Testis (tissue), 3 donors: Measurements from ENCODE around the gene ZNF70. TPM values are rescaled to one million over a fixed set of nuclear protein-coding genes. Genes with fewer than 3 reads are reported as not detected.

ENCODE experiments used
- DNase-seq: peaks from one replicate; pipeline ENCODE4 v3.0.0-alpha.2; 2019
- H3K27ac ChIP-seq, 2 donors: fragments of 200-600 bp; sonication (generic); one replicate each; pipeline ENCODE4 v1.5.1; 2019
- H3K27me3 ChIP-seq: fragments of 200-600 bp; sonication (generic); one replicate; pipeline ENCODE4 v1.5.1; 2019
- H3K36me3 ChIP-seq: fragments of 200-600 bp; sonication (generic); one replicate; pipeline ENCODE4 v1.5.1; 2017; ENCODE audit warnings: low read depth; ENCODE audit errors: missing control alignments
- H3K4me1 ChIP-seq: fragments of 200-600 bp; sonication (generic); one replicate; pipeline ENCODE4 v1.5.1; 2019
- H3K4me3 ChIP-seq, 2 donors: fragments of 200-600 bp; sonication (generic); one replicate each; pipeline ENCODE4 v1.5.1; 2017 to 2019
- H3K9me3 ChIP-seq: fragments of 200-600 bp; sonication (generic); one replicate; pipeline ENCODE4 v1.5.1; 2017
- POLR2A ChIP-seq: fragments of 450-650 bp; IDR thresholded peaks from one replicate; pipeline ENCODE4 v1.6.1; 2017; ENCODE audit warnings: antibody characterized with exemption, mild to moderate bottlenecking, moderate library complexity
- WGBS, 2 donors: methylation state at CpG; one replicate each; pipeline ENCODE4 v1.1.5; 2018; 5-methylcytosine and 5-hydroxymethylcytosine counted together
- intact Hi-C: fragments of 100-400 bp; cut with DNase I; formaldehyde crosslinking; loops from one replicate; pipeline ENCODE4 v1.15.1; 2023; ENCODE audit warnings: low total_unique reads
- polyA plus RNA-seq: library from polyadenylated mRNA; stranded (reverse); fragments of 350-450 nt; fragmentation: Illumina TruSeq; extraction: RNeasy Lipid Tissue Mini Kit (QIAGEN cat#74804); gene quantifications from one replicate; pipeline ENCODE4 v1.2.3, GENCODE V29; 2014; ENCODE audit warnings: low read depth, low replicate concordance; ENCODE audit not compliant: insufficient read depth
- total RNA-seq, 2 donors: library from RNA; depleted of rRNA; stranded (reverse); fragments of >200 nt; gene quantifications; one replicate each; pipeline ENCODE4 v1.2.3, GENCODE V29; 2016
- TF ChIP-seq, protein P1 (sequence below), 3 experiments: fragments of 450-650 bp in 2 of 3; fragments of 200-600 bp in 1 of 3; sonication (generic) in 1 of 3; IDR thresholded peaks; one replicate each; pipeline ENCODE4 v1.5.1; 2016 to 2019; ENCODE audit warnings: antibody characterized with exemption in 3 of 3, mild to moderate bottlenecking in 2 of 3, moderate library complexity in 1 of 3

ZNF70 gene
- total and polyA plus RNA-seq, 3 donors from 2014 or later = 2.9 to 8.7 (median 7.2) TPM

DNA sequence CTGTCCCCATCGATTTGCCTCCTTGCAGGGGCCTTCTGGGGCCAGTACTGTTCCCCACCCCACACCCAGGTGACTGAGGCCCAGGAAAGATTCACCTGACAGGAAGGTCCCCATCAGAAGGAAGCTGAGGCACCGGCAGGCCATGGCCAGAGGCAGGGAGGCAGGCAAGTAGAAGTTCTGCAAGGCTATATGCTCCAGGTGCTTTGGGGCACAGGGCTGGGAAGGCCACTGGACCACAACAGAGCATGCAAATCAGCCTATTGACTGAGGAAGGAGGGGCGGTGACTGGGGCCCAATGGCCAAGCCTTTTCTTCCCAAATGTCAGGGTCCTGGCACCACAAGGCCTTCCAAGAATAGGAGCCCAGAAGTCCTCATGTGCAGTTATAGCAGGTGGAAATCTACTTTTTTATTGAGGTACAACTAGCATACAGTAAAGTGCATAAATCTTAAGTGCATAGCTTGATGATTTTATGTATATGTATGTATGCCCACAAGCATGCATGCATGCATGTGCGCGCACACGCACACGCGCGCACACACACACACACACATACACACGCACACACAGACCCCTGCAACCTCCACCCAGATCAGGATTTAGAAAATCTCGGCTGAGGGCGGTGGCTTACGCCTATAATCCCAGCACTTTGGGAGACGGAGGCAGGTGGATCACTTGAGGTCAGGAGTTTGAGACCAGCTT, 3.5 kb upstream of the ZNF70 start, which contains the start of gene VPREB3:
Gene VPREB3, minus strand, starts transcription at position 206 of the 700 bp plus-strand sequence. Its CDS starts 62 bp downstream, at position 144.
- 92 to 95% methylated on average over 14 of the region's 14 CpGs for WGBS, 2 donors
- intact Hi-C loops = no loop called here

DNA sequence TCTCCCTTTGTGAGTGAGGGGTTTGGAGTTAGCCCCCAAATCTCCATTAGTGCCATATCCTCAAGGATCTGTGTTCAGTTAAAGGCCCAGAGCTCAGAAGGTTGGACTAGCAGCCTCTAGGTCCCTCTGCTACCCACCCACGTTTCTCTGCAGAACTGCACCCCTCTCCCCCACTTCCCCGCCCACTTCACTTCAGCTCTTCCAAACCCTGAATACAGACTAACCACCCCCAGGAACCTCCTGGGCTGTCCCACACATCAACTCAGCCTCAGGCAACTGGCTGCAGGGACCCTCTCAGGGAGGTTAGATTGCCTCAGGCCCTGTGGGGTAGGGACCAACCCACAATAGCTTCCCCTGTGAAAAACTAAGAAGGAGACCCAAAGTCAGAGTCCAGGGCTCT, 2.5 kb upstream of the ZNF70 start:
- Histone ChIP-seq H3K27ac (no peak overlapping the region), H3K9me3 (no peaks in the 10 kb centered on the region), H3K4me3 (no peak overlapping the region), H3K27me3 (no peaks in the 10 kb centered on the region), H3K4me1 (peaks cover 5% of the 10 kb centered on the region), H3K36me3 (no peaks in the 10 kb centered on the region)
- no peak for TF ChIP-seq POLR2A
- DNase-seq = no peak
- intact Hi-C loops = no loop called here
- WGBS, 2 donors = 75 to 79% methylated on average over 2 of the region's 2 CpGs

More for the DNA sequence above, 3.5 kb upstream of the ZNF70 start, which contains the start of gene VPREB3:
- TF ChIP-seq, protein P1, sequence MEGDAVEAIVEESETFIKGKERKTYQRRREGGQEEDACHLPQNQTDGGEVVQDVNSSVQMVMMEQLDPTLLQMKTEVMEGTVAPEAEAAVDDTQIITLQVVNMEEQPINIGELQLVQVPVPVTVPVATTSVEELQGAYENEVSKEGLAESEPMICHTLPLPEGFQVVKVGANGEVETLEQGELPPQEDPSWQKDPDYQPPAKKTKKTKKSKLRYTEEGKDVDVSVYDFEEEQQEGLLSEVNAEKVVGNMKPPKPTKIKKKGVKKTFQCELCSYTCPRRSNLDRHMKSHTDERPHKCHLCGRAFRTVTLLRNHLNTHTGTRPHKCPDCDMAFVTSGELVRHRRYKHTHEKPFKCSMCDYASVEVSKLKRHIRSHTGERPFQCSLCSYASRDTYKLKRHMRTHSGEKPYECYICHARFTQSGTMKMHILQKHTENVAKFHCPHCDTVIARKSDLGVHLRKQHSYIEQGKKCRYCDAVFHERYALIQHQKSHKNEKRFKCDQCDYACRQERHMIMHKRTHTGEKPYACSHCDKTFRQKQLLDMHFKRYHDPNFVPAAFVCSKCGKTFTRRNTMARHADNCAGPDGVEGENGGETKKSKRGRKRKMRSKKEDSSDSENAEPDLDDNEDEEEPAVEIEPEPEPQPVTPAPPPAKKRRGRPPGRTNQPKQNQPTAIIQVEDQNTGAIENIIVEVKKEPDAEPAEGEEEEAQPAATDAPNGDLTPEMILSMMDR (IDR thresholded peaks at IDR 0.05) = no peak
- no peak for TF ChIP-seq POLR2A
- no peaks in the 10 kb centered on the region for H3K36me3 ChIP-seq
- no peaks in the 10 kb centered on the region for H3K9me3 ChIP-seq
- H3K27me3 ChIP-seq = no peaks in the 10 kb centered on the region
- no peak within 1 kb of the TSS for H3K4me3 ChIP-seq
- no peak within 1 kb of the TSS for H3K27ac ChIP-seq
- peaks cover 5% of the 10 kb centered on the region for H3K4me1 ChIP-seq
- DNase-seq = no peak

DNA sequence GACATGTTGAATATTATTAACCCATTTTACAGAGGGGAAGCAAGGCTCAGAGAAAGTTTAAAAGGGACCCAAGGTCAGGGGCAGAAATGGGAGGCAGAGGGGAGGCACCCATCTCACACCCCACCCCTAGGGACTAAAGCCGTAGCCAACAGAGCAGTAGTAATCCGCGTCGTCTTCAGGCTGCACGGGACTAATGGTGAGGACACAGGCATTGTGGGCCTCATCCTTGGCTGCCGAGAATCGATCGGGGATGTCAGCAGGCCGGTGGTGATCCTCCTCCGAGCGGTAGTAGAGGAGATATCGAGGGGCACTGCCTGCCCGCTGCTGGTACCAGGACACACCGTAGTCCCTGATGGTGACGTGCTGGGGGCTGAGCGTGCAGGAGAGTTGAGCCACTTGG, 1.8 kb upstream of the ZNF70 start:
- Histone ChIP-seq H3K4me3 (no peak overlapping the region), H3K27me3 (no peaks in the 10 kb centered on the region), H3K4me1 (peaks cover 5% of the 10 kb centered on the region), H3K27ac (no peak overlapping the region), H3K36me3 (no peaks in the 10 kb centered on the region), H3K9me3 (no peaks in the 10 kb centered on the region)
- no peak for TF ChIP-seq POLR2A
- TF ChIP-seq, protein P1 (IDR thresholded peaks at IDR 0.05) = no peak
- DNase-seq = no peak
- intact Hi-C loops = no loop called here
- 92 to 95% methylated on average over 16 of the region's 16 CpGs for WGBS, 2 donors

DNA sequence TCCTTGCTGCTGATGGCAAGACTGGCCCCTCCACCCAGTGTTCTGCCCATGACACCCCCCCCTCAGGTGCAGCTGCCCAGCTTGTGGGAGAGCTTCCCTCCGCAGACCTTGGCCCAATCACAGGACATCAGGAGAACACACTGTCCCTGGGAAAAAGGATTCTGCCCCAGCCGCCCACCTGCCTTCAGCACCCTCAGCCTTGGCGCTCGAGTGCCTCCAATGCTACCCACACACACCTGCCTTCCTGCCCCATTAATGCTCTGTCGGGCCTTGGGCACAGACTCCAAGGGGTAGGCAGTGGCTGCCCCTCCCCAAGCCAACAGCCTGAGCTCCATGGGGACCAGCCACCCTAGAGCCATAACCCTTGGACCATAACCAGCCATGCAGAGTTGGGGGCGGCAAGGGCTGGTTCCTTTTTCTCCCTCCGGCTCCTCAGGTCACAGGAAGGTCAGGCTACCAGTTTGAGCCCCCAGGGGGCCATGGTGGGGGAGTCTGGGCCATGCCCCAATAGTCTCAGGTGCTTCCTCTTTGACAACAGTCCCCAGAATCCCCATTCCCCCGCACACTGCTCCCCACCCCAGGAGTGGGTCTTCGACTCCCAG, 1.3 kb upstream of the ZNF70 start:
- H3K27ac ChIP-seq = no peak overlapping the region
- intact Hi-C loops = no loop called here
- peaks cover 5% of the 10 kb centered on the region for H3K4me1 ChIP-seq
- no peaks in the 10 kb centered on the region for H3K9me3 ChIP-seq
- H3K4me3 ChIP-seq = no peak overlapping the region
- H3K36me3 ChIP-seq = no peaks in the 10 kb centered on the region
- WGBS, 2 donors = 79 to 86% methylated on average over 4 to 9 of the region's 9 CpGs
- no peaks in the 10 kb centered on the region for H3K27me3 ChIP-seq
- TF ChIP-seq POLR2A = no peak
- TF ChIP-seq, protein P1 (IDR thresholded peaks at IDR 0.05) = no peak
- DNase-seq = no peak

DNA sequence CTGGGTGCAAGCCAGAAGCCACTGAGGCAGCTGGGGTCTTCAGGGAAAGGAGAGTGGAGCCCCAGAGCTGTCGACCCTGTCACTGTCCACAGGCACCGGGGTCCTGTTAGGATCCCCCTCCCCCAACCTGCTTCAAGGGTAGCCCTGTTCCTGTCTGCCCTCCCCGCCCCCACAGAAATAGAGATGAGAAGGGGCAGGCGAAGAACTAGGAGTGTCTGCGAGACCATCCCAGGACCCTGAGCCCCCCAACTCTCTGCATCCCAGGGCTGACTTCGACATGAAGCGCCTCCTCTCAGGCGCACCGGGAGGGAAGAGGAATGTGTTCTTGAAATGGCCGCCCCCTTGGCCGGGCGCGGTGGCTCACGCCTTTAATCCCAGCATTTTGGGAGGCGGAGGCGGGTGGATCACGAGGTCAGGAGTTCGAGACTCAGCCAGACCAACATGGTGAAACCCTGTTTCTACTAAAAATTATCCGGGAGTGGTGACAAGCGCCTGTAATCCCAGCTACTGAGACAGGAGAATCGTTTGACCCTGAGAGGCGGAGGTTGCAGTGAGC, 607 bp upstream of the ZNF70 start:
- peak; percentile 62 for DNase-seq
- TF ChIP-seq, protein P1 (IDR thresholded peaks at IDR 0.05) = no peak
- no peak for TF ChIP-seq POLR2A
- no peaks in the 10 kb centered on the region for H3K27me3 ChIP-seq
- intact Hi-C loops = no loop called here
- peaks cover 5% of the 10 kb centered on the region for H3K4me1 ChIP-seq
- H3K27ac ChIP-seq = peak overlapping the region; percentile 60 to 88
- no peaks in the 10 kb centered on the region for H3K36me3 ChIP-seq
- 25 to 38% methylated on average over 16 to 22 of the region's 22 CpGs for WGBS, 2 donors
- H3K4me3 ChIP-seq = peak overlapping the region; percentile 64 to 81
- no peaks in the 10 kb centered on the region for H3K9me3 ChIP-seq
